A204.1 (cell line): ENCODE results near the gene M1AP.
"Not testable (repeated sequence)": the region's sequence is repeated elsewhere in the genome, so short reads cannot be mapped to it uniquely, and the experiment has no call there.

Source experiments
- FAIRE-seq: peaks from 2 replicates; lab custom pipeline; 2012; peaks lifted over from hg19 to GRCh38; lab: Jason Lieb, UNC

M1AP gene

DNA sequence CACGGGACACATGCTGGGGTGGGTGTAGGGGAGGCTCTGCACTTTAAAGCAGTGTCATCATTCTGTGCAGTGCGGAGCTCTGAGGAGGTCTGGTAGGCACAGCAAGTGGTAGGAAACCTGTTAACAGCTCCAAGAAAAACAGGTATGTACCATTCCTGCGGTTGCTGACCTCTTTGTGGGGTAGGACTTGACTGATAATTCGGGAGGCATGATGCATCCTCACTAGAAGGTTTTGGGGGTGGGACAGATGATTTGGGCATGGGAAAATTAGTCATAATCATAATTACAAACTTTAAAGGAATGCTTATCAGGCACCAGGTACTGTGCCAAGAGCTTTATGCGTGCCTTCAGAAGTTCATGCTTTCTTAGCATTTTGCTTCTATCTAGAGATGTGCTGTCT is 83.9 kb downstream of the M1AP start:
- peak; percentile 97 for FAIRE-seq

DNA sequence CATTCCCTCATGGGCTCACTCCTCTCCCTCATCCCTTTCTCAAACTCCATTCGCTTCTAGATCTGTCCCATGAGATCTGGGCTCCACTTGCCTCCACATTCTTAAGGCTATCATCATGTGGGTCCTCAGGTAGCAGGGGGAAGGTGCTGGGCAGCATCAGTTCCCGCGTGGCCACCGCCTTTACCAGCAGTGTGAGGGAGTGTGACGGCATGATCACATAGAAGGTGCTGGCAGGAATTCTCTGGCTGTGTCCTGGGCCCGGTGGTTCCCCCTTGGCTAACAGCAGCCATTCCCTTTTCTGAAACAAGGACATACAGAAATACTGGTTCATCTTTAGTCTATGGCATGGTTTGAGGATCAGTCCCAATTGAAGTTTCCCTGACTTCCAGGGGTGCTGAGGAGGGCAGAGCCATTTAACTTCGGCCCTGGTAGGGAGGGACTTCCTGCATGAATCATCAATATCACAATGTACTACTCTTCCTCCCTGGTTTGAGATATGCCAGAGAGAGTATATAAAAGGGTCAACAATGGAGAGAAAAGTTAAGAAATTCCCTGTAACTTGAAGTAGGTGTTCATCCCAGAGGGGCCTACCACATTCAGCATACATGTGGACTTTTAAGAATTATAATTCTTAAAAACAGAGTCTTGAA is 85.9 kb downstream of the M1AP start:
- FAIRE-seq: no peak

DNA sequence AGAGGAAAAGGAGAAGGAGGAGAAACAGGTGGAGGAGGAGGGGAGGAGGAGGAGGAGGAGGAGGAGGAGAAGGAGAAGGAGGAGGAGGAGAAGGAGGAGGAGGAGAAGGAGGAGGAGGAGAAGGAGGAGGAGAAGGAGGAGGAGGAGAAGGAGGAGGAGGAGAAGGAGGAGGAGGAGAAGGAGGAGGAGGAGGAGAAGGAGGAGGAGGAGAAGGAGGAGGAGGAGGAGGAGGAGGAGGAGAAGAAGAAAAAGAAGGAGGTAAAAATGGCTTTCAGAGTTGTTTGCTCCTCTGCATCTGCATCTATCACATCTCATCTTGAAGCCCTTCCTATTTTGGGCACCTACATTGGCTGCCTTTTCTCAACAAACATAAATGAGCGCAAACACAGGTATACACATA is 87.1 kb downstream of the M1AP start:
- FAIRE-seq: not testable (repeated sequence)

DNA sequence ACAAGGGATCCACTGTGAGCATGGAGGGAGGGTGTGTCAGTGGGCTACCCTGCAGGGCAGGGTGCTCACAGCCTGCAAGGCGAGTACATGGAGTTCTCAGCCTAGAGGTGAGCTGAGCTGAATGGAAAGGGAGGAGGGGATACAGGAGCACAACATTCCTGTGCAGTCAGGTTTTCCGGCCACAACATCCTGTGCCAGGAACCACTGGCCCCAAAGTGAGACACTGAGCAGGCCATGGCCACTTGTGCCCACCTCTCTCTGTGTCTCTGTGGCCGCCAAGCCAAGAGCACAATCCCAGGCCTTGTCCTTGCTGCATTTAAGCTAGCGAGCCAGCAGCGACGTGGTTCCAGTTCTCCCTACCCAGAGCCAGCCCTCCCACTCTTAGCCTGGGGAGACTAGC is 87.5 kb downstream of the M1AP start:
- FAIRE-seq: no peak

DNA sequence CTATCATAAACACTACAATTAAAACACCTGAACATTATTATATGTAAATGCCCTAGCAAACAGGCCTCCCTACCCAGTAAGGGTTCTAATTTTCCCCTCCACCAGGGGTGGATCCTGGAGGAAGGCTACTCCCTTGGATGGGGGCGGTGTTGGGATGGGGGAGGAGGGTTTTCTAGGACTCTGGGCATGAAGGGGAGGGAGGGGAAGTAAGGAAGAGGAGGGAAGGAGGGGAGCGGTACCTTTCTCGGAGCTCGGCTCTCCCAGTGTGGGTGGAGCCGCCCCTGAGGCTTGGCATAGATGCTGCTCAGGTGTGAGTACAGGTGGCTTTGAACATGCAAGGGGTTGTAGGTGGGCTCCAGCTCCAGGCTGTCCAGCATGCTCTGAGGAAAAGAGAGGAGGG is 88.2 kb downstream of the M1AP start:
- peak; percentile 60 for FAIRE-seq

DNA sequence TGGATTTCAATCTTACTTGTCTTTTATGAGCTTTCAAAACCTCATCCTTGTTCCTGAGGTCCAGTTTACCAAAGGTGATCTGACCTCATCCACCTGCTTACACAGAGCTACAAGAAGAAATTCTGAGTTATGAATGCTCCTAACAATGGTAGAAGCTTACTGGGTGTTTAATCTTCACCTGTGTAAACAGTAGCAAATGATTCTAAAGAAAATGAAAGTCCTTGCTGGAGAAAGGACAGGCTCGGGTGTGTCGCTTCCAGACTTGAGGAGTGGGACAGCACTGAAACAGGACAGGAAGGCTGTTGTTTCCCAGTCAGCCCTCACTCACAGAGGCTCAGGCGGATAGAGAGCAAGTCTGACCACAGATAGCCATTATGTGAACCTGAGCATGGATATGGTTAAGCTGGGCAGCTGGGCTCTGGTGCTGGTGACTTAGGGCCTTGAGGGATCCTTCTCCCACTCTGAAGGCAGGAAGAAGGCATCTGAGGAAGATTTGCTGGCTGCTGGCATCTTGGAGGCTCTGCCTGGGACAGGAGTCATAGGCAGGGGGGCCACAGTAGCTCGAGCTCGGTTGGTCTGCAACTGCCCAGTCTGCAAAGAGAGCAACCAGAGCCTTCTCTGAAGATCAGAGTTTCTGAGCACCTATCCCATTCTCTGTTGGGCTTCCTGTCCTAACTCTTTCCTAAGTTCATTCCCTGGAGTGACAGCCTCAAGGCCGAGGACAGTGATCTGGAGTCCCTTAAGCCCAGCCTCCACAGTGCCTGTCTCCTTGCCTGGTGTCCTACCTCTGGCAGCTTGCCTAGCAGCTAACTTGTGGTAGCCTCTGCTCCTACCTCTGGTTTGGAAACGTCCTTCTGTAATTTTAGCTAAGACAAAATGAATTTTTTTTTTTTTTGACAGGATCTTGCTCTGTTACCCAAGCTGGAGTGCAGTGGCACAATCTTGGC is 89.6 kb downstream of the M1AP start:
- peak; percentile 67 for FAIRE-seq

DNA sequence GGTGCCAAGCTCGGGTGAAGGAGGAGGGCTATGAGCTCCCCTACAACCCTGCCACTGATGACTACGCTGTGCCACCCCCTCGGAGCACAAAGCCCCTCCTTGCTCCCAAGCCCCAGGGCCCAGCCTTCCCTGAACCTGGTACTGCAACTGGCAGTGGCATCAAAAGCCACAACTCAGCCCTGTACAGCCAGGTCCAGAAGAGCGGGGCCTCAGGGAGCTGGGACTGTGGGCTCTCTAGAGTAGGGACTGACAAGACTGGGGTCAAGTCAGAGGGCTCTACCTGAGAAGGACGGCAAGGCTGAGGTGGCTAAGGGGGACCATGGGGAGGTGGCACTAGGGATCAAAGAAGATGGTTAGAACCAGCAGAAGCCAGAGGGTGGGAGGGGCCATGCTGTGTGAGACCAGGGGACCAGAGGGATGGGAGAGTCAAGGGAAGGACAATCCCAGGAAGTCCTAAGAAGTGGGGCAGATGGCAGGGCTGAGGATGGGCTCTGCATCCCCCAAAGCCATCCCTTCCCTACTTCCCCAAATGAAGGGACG is 91.2 kb downstream of the M1AP start:
- FAIRE-seq: no peak

DNA sequence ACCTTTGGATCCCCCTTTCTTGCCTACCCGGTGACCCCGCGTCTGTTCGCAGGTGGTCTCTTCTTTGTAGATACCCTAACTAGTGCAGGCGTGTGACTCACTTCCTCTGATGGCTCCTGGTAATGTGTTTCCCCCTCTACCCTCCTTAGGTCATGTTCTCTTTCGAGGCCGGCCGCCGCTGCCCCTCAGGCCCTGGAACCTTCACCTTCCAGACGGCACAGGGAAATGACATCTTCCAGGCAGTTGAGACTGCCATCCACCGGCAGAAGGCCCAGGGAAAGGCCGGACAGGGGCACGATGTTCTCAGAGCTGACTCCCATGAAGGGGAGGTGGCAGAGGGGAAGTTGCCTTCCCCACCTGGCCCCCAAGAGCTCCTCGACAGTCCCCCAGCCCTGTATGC is 92.0 kb downstream of the M1AP start:
- no peak for FAIRE-seq

DNA sequence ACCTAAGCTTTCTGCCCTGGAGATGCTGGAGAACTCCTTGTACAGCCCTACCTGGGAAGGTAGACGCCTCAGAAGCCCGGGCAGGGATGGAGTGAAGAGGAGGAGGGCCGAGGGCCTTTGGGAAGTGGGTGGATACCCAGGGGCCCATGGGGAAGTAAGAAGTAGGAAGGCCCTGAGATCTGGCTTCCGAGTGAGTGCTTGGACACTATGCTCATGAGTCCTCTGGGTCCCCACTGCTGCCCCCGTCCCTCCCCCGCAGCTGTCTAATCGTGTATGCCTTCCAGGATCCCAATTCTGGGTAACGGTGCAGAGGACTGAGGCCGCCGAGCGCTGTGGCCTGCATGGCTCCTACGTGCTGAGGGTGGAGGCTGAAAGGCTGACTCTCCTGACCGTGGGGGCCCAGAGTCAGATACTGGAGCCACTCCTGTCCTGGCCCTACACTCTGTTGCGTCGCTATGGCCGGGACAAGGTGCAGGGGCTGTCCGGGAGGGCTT is 92.5 kb downstream of the M1AP start:
- no peak for FAIRE-seq

DNA sequence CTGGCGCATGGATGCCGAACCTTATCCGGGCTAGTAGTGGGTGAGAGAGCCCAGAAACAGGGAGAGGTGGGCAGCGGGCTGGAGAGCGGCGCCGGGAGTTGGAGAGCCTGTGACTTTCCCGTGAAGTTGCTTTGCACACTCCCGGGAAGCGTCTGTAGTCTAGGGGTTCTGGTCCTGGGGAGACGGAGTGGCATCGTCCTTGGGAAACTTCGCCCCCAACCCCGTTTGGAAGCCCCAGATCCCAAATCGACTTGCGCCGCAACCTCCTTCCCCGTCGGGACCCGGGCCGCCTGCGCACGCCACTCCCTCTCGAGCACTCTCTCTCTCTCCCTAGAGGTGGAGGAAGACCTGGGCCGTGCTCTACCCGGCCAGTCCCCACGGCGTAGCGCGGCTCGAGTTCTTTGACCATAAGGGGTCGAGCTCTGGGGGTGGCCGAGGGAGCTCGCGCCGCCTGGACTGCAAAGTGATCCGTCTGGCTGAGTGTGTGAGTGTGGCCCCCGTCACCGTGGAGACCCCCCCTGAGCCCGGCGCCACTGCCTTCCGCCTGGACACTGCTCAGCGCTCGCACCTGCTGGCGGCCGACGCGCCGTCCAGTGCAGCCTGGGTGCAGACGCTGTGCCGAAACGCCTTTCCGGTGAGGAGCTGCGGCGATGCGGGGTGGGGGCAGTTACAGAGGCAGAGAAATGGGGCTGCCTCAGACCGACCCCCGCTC is 93.2 kb downstream of the M1AP start:
- FAIRE-seq: no peak

DNA sequence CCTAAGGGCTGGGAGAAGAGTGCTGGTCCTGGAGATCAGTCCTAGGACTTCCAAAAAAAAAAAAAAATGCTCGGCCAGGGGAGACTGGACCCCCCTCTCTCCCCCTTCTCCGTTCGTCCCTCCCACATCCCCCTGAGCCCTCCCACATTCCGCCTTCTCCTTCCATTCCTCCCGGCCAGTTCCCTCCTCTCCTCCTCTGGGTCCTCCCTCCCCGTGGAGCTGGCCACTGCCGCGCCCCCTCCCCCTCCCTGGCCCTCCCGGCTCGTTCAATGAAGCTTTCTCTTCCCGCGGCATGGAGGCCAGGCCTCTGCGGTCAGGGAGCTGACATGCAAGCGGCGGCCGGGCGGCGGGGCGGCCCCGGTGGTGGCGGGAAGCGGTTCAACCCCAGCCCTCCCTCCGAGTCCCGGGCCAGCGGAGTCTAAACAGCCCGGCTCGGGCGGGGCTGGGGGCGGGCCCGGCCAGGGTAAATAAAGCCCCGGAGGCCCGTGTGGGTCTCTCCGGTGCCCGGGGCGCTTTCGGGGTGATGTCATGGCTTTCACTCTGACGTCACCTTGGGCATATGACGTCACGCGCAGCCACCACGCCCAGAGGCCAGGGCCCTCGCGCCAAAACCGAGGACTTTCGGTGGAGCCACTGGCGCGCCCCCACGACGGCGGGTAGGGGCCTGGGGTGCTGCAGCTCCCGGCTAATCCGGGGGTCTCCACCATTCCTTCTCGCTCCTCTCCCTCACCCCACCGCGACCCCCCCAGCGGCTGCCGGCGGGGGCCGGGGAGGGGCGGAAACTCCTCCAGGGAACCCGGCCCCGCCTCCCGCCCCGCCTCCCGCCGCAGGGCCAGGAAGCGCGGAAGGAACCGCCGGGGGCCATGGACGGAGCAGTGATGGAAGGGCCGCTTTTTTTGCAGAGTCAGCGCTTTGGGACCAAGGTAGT is 94.0 kb downstream of the M1AP start, which contains the start of the genes DOK1 and LOXL3:
Gene DOK1, plus strand, starts transcription at position 829 of the 928 bp plus-strand sequence. Its CDS starts 35 bp downstream, at position 864.
Gene LOXL3, minus strand, starts transcription at position 51 of the 928 bp plus-strand sequence. CDS start 1,308 bp downstream, outside the sequence.
- no peak for FAIRE-seq

DNA sequence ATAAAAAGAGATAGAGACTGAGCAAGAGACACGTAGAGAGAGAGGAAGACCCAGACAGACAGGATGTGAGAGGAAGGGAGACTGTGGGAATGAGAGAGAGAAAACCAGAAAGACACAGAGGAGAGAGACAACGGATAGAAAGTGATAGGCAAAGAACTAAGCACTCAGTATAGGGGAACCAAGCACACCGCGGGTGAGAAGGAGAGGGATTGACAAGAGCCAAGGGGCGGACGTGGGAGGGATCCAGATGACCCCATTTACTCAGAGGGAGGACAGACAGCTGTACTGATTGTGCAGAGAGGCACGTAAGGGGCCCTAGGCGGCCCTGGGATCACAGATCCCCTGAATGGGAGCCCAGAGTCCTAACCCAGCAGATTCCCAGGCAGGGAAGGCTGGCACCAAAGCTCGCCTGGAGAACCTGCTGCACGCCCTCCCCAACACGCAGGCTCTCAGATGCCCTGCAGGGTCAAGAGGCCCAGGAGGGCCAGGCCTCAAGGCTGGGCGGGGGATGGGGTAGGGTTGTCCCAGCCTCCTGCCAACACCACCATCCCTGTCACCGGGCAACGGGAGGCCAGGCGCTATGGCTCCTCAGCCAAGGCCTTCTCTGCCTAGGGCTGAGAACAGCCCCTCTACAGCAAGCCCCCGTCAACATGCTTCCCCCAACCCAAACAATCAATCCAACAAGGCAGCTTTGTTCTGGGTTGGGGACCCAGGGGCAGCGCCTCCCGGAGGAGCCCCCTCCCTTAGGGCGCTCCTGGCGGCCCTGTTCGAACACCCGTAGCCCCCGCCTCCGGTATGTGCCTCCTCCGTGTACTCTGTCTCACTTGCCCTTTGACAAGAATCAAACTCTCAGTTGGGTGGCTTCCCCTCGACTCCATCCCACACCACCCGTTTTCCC is 95.0 kb downstream of the M1AP start:
- FAIRE-seq: no peak

DNA sequence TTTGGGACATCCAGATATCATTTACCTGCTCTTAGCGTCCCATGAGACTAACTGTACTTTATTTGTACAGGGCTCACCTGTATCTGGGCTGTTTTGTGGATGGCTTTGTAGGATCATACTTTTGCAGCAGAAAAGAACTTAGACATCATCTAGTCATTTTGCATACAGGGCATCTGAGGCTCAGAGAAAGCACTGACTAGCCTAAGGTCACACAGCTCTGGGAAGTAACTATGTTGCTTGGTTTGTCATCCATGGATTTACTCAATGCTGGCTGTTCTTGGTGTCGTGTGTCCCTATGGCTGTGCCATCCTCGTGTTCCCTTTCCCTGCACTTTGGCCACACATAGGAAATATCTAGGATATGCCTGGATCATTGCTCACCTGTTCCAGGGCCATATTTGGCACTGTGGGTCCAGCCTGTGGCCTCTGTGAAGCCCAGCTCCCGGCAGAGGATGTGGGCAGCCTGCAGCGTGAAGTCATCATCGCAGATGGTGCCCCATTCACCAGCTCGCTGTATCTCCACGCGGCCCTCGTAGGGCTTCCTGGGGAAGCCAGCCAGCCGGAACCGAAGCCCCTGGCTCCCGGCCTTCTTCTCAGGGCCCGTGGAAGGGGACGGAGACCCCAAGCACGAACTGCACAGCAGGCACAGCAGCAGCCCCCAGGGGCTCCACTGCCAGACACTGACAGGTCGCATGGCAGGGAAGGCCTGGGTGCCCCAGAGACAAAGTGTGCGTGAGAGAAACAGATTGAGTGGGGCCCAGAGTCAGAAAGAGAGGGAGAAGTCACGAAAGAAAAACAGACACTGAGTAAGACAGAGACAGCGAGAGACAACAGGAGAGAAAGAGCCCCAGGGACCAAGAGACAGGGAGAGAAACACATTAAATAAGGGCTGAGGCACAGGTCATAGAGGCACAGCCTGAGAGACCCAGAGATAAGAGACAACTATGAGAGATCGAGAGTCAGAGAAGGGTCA is 95.9 kb downstream of the M1AP start:
- FAIRE-seq: no peak

DNA sequence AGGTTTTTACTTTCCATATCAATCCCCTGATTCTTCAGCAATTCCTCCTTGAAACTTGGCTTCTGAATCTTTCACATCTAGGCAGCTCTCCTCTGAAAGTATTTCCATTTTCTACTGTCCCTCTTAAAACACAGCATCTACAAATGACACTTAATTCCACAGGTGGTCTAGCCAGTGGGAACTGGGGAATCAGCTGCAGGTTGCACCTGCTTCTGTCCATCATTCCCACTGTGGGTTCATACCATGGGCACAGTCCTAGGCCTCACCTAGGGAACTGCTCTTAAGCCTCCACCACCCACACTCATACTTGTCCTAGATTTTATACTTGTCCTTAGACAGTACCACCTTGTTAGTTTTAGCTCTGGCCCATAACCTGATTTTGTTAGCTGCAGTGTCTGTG is 96.6 kb downstream of the M1AP start:
- no peak for FAIRE-seq

DNA sequence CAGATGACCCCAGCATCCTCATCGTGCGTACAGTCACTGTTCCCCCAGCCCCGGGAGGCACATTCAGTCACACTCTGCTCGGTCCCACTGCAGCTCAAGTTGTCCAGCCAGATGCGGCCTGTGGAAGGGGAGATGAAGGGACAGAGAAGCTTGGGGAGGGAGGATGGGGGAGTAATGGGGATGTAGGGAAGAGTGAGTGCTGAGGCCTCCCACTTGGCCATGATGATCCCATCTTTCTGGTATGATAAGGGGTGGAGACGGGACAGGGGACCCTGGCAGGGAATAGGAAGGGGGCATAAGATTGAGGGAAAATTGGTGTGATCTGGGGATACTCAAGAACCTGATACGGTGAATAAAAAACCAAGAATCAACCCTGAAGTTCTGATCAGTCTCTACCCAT is 97.9 kb downstream of the M1AP start:
- no peak for FAIRE-seq

DNA sequence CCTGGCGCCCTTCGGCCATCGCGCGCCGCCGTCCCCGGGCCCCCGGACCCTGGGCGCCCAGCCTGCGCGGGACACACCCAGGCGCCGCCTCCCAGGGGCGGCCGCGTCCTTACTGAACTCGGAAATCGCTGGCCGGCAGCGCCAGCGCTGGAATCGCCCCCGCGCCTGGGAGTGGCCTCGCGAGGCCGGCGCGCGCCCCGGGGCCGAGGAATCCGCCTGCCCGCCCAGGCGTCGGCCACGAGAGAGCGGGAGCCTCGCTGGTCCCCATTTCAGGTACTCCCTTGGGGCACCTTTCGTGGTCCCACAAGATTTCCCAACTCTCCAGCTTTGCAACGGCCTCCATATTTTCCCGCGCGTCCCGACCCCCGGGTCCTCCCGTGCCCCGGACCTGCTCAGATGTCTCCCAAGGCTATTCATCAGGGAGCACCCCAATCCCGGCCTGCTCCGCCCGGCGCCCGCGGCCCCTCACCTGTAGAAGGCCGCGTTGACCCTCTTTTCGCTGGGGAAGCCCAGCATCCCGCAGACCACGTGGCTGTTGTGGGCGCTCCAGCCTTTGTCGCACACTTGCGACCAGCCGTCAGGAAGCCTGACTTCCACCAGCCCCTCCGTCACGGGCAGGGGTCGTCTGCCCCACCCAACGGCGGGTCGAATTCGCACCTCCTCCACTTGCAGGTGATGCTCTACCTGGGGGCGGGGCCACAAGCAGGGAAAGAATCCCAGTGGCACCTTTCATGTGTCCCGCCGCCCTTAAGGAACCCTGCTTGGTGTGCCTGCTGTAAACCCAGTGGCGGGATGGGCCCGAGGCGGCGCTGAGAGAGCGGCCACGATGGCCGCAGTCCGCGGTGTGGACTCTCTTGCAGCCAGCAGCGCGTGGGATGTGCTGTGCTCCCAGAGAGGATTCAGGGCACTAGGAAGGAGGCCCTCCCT is 99.0 kb downstream of the M1AP start:
- FAIRE-seq: no peak

DNA sequence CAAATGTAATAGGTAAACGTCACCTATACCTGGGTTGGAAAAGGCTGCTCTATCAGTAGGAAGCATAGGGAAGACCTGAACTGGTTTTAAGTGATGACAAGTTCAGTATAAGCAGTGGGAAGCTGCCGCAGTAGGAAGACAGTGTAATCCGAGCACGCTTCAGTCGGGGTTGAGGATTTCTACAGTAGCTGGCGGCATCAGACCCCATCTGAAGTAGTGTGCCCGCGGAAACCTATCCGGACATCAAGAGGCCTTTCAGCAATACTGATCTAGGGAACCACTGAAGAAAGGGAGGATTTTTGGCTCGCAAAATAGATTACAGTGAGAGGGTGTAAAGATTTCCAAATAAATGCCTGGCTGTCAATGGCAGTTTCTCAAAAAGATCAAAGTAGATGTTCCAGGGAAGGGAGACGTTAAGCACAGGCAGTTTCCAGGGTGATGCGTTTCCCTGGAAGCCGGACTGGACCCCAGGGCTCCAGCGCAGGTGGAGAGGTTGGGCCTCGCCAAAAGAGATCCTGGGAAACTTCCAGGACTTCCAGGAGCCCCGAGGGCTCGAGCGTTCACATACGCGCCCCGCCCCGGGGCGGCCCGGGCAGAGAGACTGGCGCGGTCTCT is 99.7 kb downstream of the M1AP start:
- no peak for FAIRE-seq
